Measurements from ENCODE around the gene TCTN3. TPM values are rescaled to one million over a fixed set of nuclear protein-coding genes. Genes with fewer than 3 reads are reported as not detected.

TCTN3 gene
- total RNA-seq, 2 donors from 2014 or later = 53.5 to 57.7 TPM

GRCh38 chr10:95653895-95654294 is 39.8 kb downstream of the TCTN3 start:
- Histone ChIP-seq H3K36me3 (ENCODE audit: control insufficient read depth, insufficient read depth, low read length) (peaks cover 38% of the 10 kb centered on the region), H3K27ac (ENCODE audit: low read depth, low read length) (no peak overlapping the region), H3K4me3 (ENCODE audit: low read length) (no peak overlapping the region), H3K27me3 (ENCODE audit: control insufficient read depth, insufficient read depth, low read length, poor library complexity, severe bottlenecking) (no peaks in the 10 kb centered on the region), H3K9me3 (ENCODE audit: control insufficient read depth, low read length) (peaks cover 27% of the 10 kb centered on the region), H3K9ac (ENCODE audit: extremely low read depth, low read length, poor library complexity, severe bottlenecking) (no peak overlapping the region), H3K4me1 (ENCODE audit: control insufficient read depth, insufficient read depth, low read length) (peaks cover 4% of the 10 kb centered on the region)
- Mint-ChIP-seq H3K36me3 (ENCODE audit: low read depth) (peaks cover 39% of the 10 kb centered on the region), H3K27me3 (ENCODE audit: insufficient read depth) (no peaks in the 10 kb centered on the region), H3K4me3 (no peak overlapping the region), H3K9me3 (peaks cover 11% of the 10 kb centered on the region), H3K4me1 (peaks cover 17% of the 10 kb centered on the region), H3K27ac (no peak overlapping the region)
- no peak for DNase-seq
- 86 to 100% methylated on average over 1 to 5 of the region's 5 CpGs for WGBS, 2 experiments (ENCODE audit: insufficient coverage in 1 of 2, insufficient read length in 1 of 2)
- no peak for TF ChIP-seq CTCF (conservative IDR thresholded peaks at IDR 0.05)

GRCh38 chr10:95651346-95652060 is 42.2 kb downstream of the TCTN3 start:
- Histone ChIP-seq H3K4me1 (ENCODE audit: control insufficient read depth, insufficient read depth, low read length) (peaks cover 4% of the 10 kb centered on the region), H3K9ac (ENCODE audit: extremely low read depth, low read length, poor library complexity, severe bottlenecking) (no peak overlapping the region), H3K27me3 (ENCODE audit: control insufficient read depth, insufficient read depth, low read length, poor library complexity, severe bottlenecking) (no peaks in the 10 kb centered on the region), H3K36me3 (ENCODE audit: control insufficient read depth, insufficient read depth, low read length) (peaks cover 51% of the 10 kb centered on the region), H3K9me3 (ENCODE audit: control insufficient read depth, low read length) (peaks cover 22% of the 10 kb centered on the region), H3K27ac (ENCODE audit: low read depth, low read length) (no peak overlapping the region), H3K4me3 (ENCODE audit: low read length) (no peak overlapping the region)
- H3K27me3 Mint-ChIP-seq (ENCODE audit: insufficient read depth) = no peaks in the 10 kb centered on the region
- no peak for DNase-seq
- no peak overlapping the region for H3K27ac Mint-ChIP-seq
- TF ChIP-seq CTCF (conservative IDR thresholded peaks at IDR 0.05) = no peak
- H3K4me1 Mint-ChIP-seq = peaks cover 23% of the 10 kb centered on the region
- peaks cover 11% of the 10 kb centered on the region for H3K9me3 Mint-ChIP-seq
- no peak overlapping the region for H3K4me3 Mint-ChIP-seq
- H3K36me3 Mint-ChIP-seq (ENCODE audit: low read depth) = peaks cover 61% of the 10 kb centered on the region
- 100% methylated on average over 1 of the region's 1 CpG for WGBS, 2 experiments (ENCODE audit: insufficient coverage in 1 of 2, insufficient read length in 1 of 2)

GRCh38 chr10:95650232-95650631 is 43.5 kb downstream of the TCTN3 start:
- H3K27ac Mint-ChIP-seq = peak overlapping the region; percentile 30
- peaks cover 11% of the 10 kb centered on the region for H3K9me3 Mint-ChIP-seq
- H3K27me3 Mint-ChIP-seq (ENCODE audit: insufficient read depth) = no peaks in the 10 kb centered on the region
- TF ChIP-seq CTCF (conservative IDR thresholded peaks at IDR 0.05) = no peak
- Histone ChIP-seq H3K36me3 (ENCODE audit: control insufficient read depth, insufficient read depth, low read length) (peaks cover 56% of the 10 kb centered on the region), H3K9ac (ENCODE audit: extremely low read depth, low read length, poor library complexity, severe bottlenecking) (no peak overlapping the region), H3K27ac (ENCODE audit: low read depth, low read length) (no peak overlapping the region), H3K4me3 (ENCODE audit: low read length) (no peak overlapping the region), H3K27me3 (ENCODE audit: control insufficient read depth, insufficient read depth, low read length, poor library complexity, severe bottlenecking) (no peaks in the 10 kb centered on the region), H3K9me3 (ENCODE audit: control insufficient read depth, low read length) (peaks cover 22% of the 10 kb centered on the region), H3K4me1 (ENCODE audit: control insufficient read depth, insufficient read depth, low read length) (peaks cover 9% of the 10 kb centered on the region)
- H3K4me3 Mint-ChIP-seq = no peak overlapping the region
- 95 to 100% methylated on average over 1 to 2 of the region's 2 CpGs for WGBS, 2 experiments (ENCODE audit: insufficient coverage in 1 of 2, insufficient read length in 1 of 2)
- no peak for DNase-seq
- peaks cover 65% of the 10 kb centered on the region for H3K36me3 Mint-ChIP-seq (ENCODE audit: low read depth)
- H3K4me1 Mint-ChIP-seq = peaks cover 28% of the 10 kb centered on the region

All from endodermal cell (in vitro differentiated cells).